ENCODE measurements around the gene GALNT15.

GALNT15 gene

DNA sequence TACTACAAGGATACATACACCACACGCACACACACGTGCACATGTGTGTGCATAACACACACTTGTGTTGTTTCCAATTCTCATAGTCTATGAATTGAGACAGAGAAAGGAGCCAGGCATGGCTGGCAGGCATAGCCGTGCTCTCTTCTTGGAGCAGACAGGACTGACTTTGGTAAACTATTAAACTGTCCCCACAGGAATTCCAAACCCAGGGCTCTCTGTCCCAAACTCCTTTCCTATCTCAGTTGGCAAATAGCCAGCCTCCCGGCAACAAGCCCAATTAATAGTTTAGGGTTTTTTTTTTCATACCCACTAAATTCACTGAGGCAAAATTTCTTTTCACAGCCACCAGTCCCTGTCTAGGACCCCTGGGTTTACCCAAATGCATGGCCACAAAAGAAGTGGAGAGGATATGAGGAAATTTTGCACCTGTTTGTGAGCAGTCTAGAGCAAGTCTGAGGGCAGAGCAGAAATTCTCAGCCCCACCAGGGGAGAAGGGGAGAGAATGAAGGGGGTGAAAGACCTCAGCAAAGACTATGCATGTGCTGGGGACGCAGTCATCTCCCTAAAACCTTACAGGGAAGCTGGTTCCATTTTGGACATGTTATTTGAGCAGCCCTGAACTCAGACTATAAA, 17.8 kb downstream of the GALNT15 start:
- no peaks in the 10 kb centered on the region for H3K4me1 ChIP-seq (ENCODE audit: control insufficient read depth in 1 of 2, insufficient read depth in 1 of 2, low read depth in 1 of 2, low read length in 1 of 2)
- no peaks in the 10 kb centered on the region for H3K36me3 ChIP-seq
- TF ChIP-seq, protein P1, sequence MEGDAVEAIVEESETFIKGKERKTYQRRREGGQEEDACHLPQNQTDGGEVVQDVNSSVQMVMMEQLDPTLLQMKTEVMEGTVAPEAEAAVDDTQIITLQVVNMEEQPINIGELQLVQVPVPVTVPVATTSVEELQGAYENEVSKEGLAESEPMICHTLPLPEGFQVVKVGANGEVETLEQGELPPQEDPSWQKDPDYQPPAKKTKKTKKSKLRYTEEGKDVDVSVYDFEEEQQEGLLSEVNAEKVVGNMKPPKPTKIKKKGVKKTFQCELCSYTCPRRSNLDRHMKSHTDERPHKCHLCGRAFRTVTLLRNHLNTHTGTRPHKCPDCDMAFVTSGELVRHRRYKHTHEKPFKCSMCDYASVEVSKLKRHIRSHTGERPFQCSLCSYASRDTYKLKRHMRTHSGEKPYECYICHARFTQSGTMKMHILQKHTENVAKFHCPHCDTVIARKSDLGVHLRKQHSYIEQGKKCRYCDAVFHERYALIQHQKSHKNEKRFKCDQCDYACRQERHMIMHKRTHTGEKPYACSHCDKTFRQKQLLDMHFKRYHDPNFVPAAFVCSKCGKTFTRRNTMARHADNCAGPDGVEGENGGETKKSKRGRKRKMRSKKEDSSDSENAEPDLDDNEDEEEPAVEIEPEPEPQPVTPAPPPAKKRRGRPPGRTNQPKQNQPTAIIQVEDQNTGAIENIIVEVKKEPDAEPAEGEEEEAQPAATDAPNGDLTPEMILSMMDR (IDR thresholded peaks at IDR 0.05): no peak
- H3K9me3 ChIP-seq: no peaks in the 10 kb centered on the region
- H3K27me3 ChIP-seq: no peaks in the 10 kb centered on the region
- H3K27ac ChIP-seq: no peak overlapping the region
- H3K4me3 ChIP-seq (ENCODE audit: low read depth in 1 of 2, low read length in 1 of 2): no peak overlapping the region

DNA sequence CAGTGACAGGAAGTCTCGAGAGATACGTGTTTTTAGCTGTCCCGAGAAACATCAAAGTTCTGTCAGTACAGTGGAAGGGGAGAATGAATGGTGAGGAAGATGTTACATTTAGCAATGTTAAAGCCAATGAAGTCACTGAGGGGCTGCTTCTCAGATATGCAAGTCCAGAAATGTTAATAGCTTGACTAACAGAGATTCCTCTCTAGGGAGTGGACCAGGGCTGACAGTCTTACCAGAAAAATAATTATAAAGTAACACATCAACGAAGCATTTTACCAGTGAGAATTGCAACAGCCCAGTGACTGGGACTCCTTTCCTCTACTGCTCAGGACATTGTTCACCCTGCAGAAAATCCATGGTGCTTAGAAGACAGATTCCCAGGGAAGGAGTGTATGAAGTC, 23.9 kb downstream of the GALNT15 start:
- Histone ChIP-seq H3K36me3 (no peaks in the 10 kb centered on the region), H3K4me3 (ENCODE audit: low read depth in 1 of 2, low read length in 1 of 2) (no peak overlapping the region), H3K27ac (no peak overlapping the region), H3K27me3 (no peaks in the 10 kb centered on the region), H3K4me1 (ENCODE audit: control insufficient read depth in 1 of 2, insufficient read depth in 1 of 2, low read depth in 1 of 2, low read length in 1 of 2) (no peaks in the 10 kb centered on the region), H3K9me3 (no peaks in the 10 kb centered on the region)
- TF ChIP-seq, protein P1 (IDR thresholded peaks at IDR 0.05): no peak

DNA sequence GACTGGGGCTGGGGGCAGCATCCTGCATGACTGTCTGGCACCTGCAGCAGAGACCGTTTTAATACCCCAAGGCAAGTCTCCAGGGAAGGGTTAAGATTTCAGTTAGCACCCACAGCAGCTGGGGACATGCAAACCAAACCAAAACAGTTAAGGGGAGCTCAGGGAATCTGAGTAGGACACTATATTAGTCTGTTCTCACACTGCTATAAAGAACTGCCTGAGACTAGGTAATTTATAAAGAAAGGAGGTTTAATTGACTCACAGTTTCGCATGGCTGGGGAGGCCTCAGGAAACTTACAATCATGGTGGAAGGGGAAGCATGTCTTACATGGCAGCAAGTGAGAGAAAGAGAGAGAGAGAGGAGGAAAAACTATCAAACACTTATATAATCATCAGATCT, 25.3 kb downstream of the GALNT15 start:
- no peaks in the 10 kb centered on the region for H3K4me1 ChIP-seq (ENCODE audit: control insufficient read depth in 1 of 2, insufficient read depth in 1 of 2, low read depth in 1 of 2, low read length in 1 of 2)
- no peaks in the 10 kb centered on the region for H3K36me3 ChIP-seq
- no peaks in the 10 kb centered on the region for H3K9me3 ChIP-seq
- no peak overlapping the region for H3K4me3 ChIP-seq (ENCODE audit: low read depth in 1 of 2, low read length in 1 of 2)
- TF ChIP-seq, protein P1 (IDR thresholded peaks at IDR 0.05): no peak
- H3K27me3 ChIP-seq: no peaks in the 10 kb centered on the region
- no peak overlapping the region for H3K27ac ChIP-seq

DNA sequence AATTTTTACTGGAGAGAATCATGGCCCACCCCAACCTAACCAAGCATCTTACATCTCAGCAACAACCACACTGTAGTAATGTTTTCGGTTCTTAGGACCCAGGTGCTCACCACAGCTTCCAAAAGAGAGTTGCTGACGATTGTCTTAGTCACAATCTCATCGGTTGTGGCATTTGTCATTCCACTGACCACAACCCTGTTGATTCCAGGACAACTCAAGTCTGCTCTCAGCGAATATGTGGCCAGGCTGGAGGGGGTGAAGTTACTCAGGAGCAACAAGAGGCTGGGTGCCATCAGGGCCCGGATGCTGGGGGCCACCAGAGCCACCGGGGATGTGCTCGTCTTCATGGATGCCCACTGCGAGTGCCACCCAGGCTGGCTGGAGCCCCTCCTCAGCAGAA, 25.9 kb downstream of the GALNT15 start:
- H3K27ac ChIP-seq: no peak overlapping the region
- H3K9me3 ChIP-seq: no peaks in the 10 kb centered on the region
- no peaks in the 10 kb centered on the region for H3K27me3 ChIP-seq
- TF ChIP-seq, protein P1 (IDR thresholded peaks at IDR 0.05): no peak
- H3K36me3 ChIP-seq: no peaks in the 10 kb centered on the region
- no peak overlapping the region for H3K4me3 ChIP-seq (ENCODE audit: low read depth in 1 of 2, low read length in 1 of 2)
- no peaks in the 10 kb centered on the region for H3K4me1 ChIP-seq (ENCODE audit: control insufficient read depth in 1 of 2, insufficient read depth in 1 of 2, low read depth in 1 of 2, low read length in 1 of 2)

DNA sequence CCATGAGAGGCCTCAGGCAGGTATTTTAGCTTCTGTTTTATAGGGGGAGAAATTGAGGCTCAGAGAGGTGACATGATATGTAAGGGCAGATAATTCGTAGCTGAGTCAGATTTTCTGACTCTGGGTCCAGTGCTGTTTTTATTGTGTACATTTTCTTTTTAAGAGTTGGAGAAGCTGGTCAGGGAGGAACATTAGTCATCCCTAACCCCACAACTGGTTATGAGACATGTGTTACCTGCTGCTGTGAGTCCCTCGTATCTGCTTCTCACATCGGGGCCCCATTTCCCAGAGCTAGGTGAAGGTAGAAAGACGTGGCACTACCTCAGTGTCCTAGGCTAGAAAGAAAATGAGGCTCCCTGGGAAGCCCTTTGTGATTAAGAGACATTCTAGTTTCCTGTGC, 28.6 kb downstream of the GALNT15 start:
- H3K27ac ChIP-seq: no peak overlapping the region
- H3K9me3 ChIP-seq: no peaks in the 10 kb centered on the region
- H3K27me3 ChIP-seq: no peaks in the 10 kb centered on the region
- no peak overlapping the region for H3K4me3 ChIP-seq (ENCODE audit: low read depth in 1 of 2, low read length in 1 of 2)
- no peaks in the 10 kb centered on the region for H3K36me3 ChIP-seq
- no peaks in the 10 kb centered on the region for H3K4me1 ChIP-seq (ENCODE audit: control insufficient read depth in 1 of 2, insufficient read depth in 1 of 2, low read depth in 1 of 2, low read length in 1 of 2)
- TF ChIP-seq, protein P1 (IDR thresholded peaks at IDR 0.05): no peak
